Colonic mucosa (tissue), 4 donors: ENCODE measurements around the gene EMC9. TPM values are rescaled to one million over a fixed set of nuclear protein-coding genes. Genes with fewer than 3 reads are reported as not detected.

Experiments
- DNase-seq: peaks from one replicate; pipeline ENCODE4 v3.0.0-alpha.2; 2020
- H3K27ac ChIP-seq: fragments of 200-600 bp; one replicate; pipeline ENCODE4 v1.8.0; 2021
- H3K27me3 ChIP-seq: fragments of 200-600 bp; one replicate; pipeline ENCODE4 v1.8.0; 2021
- H3K36me3 ChIP-seq: fragments of 200-600 bp; one replicate; pipeline ENCODE4 v1.8.0; 2021
- H3K4me1 ChIP-seq: fragments of 200-600 bp; one replicate; pipeline ENCODE4 v1.8.0; 2021; ENCODE audit warnings: mild to moderate bottlenecking
- H3K4me3 ChIP-seq: fragments of 200-600 bp; one replicate; pipeline ENCODE4 v1.8.0; 2021
- H3K9ac ChIP-seq, 2 donors: one replicate each; pipeline ENCODE4 v1.7.0; 2013; ENCODE audit warnings: control low read depth in 2 of 2, low read depth in 2 of 2, low read length in 2 of 2
- H3K9me3 ChIP-seq: fragments of 200-600 bp; one replicate; pipeline ENCODE4 v1.8.0; 2021
- intact Hi-C: fragments of 100-400 bp; cut with DNase I; formaldehyde crosslinking; loops from one replicate; pipeline ENCODE4 v1.14.1; 2022
- total RNA-seq, 2 donors: library from RNA; stranded (reverse); fragmentation: NEBNext Ultra II Directional in 1 of 2; extraction: Animal tissue kit (Norgen Biotek cat#: 25700) in 1 of 2; gene quantifications; one replicate each; pipeline ENCODE4 v1.2.1, GENCODE V29; 2021
- TF ChIP-seq, protein P1 (sequence below): fragments of 200-600 bp; IDR thresholded peaks from one replicate; pipeline ENCODE4 v1.8.0; 2022; ENCODE audit warnings: antibody characterized with exemption, mild to moderate bottlenecking
- donor health status: healthy.
- donor health status: DM: no; HTN: no; CAD: no.
- donor health status: DM: no; HTN: no; CAD: no.

EMC9 gene
- total RNA-seq, 2 donors from 2014 or later: 21.1 to 49.6 TPM

DNA sequence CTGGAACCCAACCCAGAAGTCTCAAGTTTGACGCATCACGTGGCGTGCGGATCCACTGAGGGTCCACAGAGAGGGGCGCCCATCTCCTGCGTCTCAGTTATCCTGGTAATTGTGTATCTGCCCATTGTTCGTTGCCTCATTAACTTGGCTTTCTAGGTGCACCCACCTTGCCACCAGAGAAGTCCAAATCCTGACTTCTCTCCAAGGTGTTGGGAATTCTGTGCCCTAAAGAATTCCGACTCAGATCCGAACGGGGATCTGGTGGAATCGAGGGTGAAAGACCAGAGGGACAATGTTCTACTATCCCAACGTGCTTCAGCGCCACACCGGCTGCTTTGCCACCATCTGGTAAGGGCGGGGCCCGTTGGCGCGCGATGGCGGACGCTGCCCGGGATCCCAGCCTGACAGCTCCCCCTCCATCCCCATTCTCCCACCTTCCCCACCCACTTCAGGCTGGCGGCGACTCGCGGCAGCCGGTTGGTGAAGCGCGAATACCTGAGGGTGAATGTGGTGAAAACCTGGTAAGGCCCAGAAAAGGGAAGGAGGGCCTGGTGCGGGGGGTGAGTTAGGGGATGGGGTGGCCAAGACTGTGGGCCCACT is 31.0 kb upstream of the EMC9 start:
- Histone ChIP-seq H3K36me3 (peaks cover 6% of the 10 kb centered on the region), H3K4me1 (no peaks in the 10 kb centered on the region), H3K9me3 (no peaks in the 10 kb centered on the region), H3K9ac (peak overlapping the region in 1 of 2 donors; percentile 12), H3K27ac (no peak overlapping the region), H3K4me3 (peak overlapping the region; percentile 25), H3K27me3 (no peaks in the 10 kb centered on the region)
- no peak for DNase-seq
- intact Hi-C loops: no loop called here
- TF ChIP-seq, protein P1, sequence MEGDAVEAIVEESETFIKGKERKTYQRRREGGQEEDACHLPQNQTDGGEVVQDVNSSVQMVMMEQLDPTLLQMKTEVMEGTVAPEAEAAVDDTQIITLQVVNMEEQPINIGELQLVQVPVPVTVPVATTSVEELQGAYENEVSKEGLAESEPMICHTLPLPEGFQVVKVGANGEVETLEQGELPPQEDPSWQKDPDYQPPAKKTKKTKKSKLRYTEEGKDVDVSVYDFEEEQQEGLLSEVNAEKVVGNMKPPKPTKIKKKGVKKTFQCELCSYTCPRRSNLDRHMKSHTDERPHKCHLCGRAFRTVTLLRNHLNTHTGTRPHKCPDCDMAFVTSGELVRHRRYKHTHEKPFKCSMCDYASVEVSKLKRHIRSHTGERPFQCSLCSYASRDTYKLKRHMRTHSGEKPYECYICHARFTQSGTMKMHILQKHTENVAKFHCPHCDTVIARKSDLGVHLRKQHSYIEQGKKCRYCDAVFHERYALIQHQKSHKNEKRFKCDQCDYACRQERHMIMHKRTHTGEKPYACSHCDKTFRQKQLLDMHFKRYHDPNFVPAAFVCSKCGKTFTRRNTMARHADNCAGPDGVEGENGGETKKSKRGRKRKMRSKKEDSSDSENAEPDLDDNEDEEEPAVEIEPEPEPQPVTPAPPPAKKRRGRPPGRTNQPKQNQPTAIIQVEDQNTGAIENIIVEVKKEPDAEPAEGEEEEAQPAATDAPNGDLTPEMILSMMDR: no peak

DNA sequence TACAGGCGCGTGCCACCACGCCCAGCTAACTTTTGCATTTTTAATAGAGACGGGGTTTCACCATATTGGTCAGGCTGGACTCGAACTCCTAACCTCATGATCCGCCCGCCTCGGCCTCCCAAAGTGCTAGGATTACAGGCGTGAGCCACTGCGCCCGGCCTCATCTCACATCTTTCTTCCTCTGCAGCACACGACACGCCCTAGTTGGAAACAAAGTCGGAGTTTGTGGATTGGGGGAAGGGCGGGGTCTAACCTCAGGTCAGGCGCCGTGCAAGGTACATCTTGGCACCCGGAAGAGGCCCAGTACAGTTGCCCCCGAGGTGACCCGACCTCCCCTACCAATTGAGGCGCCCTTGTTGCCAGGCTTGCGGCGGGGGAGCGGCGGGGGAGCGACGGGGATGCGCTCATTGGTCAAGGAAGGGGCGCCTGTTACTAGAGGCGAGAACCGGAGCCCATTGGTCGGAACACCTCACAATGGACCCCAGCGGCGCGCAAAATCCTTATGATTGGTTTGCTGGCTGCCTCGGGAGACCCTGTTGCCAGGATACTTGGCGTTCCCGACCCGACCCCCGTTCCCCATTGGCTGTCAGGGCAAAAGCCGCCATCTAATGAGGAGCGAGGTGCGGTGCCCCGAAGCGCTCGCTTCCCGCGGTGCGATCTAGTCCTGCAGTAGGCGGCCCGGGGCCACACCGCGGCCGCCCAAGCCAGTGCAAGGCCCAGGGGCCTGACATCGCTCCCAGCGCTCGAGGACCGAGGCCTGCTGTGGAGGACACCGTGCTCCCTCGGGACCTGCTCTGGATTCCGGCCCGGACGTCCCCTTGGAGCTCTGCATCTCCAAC is 30.2 kb upstream of the EMC9 start, which contains the start of gene REC8:
TSS of gene REC8 (plus strand) at position 659 of the 839 bp plus-strand sequence. CDS start 473 bp downstream, outside the sequence.
- Histone ChIP-seq H3K9ac (peak within 1 kb of the TSS in 1 of 2 donors; percentile 12), H3K4me1 (no peaks in the 10 kb centered on the region), H3K27me3 (no peaks in the 10 kb centered on the region), H3K4me3 (peak within 1 kb of the TSS; percentile 25), H3K36me3 (peaks cover 6% of the 10 kb centered on the region), H3K9me3 (no peaks in the 10 kb centered on the region), H3K27ac (no peak within 1 kb of the TSS)
- intact Hi-C loops: no loop called here
- DNase-seq: peak; percentile 64
- TF ChIP-seq, protein P1: no peak

DNA sequence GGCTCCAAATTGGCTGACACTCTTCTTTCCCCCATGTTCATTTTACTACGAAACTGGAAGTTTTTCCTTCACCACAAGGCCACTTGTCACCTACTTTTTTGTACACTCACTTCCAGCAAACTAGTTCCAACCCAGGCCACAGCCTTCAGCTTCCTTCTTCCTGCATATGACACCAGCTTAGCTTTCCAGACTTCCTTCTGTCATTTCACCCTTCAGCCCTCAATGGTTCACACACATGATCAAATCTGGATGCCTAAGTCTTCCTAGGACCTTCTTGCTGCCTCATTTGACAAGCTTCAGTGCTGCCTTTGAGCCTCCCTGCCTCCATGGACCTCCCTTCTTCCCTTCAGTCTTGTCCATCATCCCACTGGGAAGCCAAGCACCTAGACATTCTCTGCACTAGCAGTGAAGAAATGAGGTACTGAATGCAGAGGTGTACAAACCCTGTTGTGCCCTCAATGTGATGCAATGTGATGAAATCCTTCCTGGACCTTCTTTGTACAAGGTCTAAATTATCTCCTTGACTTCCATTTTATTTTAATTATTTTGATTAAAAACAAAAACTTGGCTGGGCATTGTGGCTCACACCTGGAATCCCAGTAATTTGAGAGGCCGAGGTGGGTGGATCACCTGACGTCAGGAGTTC is 26.2 kb upstream of the EMC9 start:
- Histone ChIP-seq H3K4me3 (no peak overlapping the region), H3K36me3 (peaks cover 29% of the 10 kb centered on the region), H3K27me3 (no peaks in the 10 kb centered on the region), H3K4me1 (peaks cover 6% of the 10 kb centered on the region), H3K9ac (no peak overlapping the region), H3K27ac (no peak overlapping the region), H3K9me3 (no peaks in the 10 kb centered on the region)
- TF ChIP-seq, protein P1: no peak
- intact Hi-C loops: no loop called here
- DNase-seq: no peak

DNA sequence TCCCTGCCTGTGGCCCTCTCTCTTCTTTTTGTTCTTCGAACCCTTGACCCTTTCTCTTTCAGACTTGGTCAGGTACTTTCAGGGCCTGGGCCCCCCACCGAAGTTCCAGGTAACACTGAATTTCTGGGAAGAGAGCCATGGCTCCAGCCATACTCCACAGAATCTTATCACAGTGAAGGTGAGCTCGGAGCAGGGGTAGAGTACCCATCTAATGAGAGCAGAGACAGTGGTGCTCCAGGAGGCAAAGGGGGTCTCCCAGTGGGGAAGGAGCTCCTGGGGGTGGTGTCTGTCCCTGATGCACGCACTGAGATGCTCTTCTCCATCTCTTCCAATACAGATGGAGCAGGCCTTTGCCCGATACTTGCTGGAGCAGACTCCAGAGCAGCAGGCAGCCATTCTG is 24.4 kb upstream of the EMC9 start:
- H3K9ac ChIP-seq: no peak overlapping the region
- TF ChIP-seq, protein P1: no peak
- H3K27me3 ChIP-seq: no peaks in the 10 kb centered on the region
- no peak for DNase-seq
- H3K4me3 ChIP-seq: no peak overlapping the region
- peaks cover 13% of the 10 kb centered on the region for H3K4me1 ChIP-seq
- no peaks in the 10 kb centered on the region for H3K9me3 ChIP-seq
- no peak overlapping the region for H3K27ac ChIP-seq
- intact Hi-C loops: no loop called here
- peaks cover 29% of the 10 kb centered on the region for H3K36me3 ChIP-seq

DNA sequence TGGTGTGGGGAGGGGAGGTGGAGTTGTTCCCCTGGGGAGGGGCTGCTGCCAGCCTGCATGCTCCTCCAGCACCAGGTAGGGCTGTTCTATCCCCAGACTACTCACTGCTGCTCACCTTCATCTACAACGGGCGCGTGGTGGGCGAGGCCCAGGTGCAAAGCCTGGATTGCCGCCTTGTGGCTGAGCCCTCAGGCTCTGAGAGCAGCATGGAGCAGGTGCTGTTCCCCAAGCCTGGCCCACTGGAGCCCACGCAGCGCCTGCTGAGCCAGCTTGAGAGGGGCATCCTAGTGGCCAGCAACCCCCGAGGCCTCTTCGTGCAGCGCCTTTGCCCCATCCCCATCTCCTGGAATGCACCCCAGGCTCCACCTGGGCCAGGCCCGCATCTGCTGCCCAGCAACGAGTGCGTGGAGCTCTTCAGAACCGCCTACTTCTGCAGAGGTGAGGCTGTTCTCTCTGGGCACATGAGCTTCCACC is 23.2 kb upstream of the EMC9 start:
- H3K4me1 ChIP-seq: peaks cover 13% of the 10 kb centered on the region
- H3K4me3 ChIP-seq: no peak overlapping the region
- no peaks in the 10 kb centered on the region for H3K27me3 ChIP-seq
- intact Hi-C loops: no loop called here
- H3K9ac ChIP-seq: no peak overlapping the region
- no peak overlapping the region for H3K27ac ChIP-seq
- H3K36me3 ChIP-seq: peaks cover 27% of the 10 kb centered on the region
- no peak for DNase-seq
- TF ChIP-seq, protein P1: no peak
- H3K9me3 ChIP-seq: no peaks in the 10 kb centered on the region
